HPDE6-E6E7 (cell line): ENCODE data around the gene GAPDHS.

Experiments used
- DNase-seq: peaks from one replicate; pipeline ENCODE4 v3.0.0; 2011; ENCODE audit warnings: missing footprints; ENCODE audit errors: extremely low spot score

Gene GAPDHS

DNA sequence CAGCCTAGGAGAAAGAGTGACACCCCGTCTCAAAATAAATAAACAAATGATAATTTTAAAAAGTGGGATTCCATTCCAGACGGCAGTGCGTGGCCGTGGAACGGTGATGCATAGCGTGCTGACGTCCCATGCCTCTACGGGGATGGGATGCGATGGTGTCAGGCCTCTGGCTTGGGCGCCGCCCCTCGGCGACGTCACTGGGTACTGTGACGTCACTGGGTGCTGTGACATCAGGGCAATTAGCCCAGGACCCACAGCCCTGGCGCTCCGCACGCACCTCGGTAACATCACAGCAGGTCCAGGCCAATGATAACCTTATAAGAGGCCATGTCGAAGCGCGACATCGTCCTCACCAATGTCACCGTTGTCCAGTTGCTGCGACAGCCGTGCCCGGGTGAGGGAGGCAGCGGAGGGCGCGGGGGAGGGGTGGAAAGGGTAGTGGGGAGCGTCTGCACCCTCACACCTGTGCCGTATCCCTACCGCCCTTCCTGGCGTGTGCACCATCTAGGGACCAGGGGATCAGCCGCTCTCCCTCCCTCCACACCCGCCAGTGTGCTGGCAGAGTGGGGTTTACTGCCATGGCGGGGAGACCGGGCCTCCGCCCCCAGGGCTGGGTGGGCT is at the start of gene GAPDHS:
Gene GAPDHS, plus strand, starts transcription at position 256 of the 621 bp plus-strand sequence. Its CDS starts 72 bp downstream, at position 328.
- DNase-seq: no peak

DNA sequence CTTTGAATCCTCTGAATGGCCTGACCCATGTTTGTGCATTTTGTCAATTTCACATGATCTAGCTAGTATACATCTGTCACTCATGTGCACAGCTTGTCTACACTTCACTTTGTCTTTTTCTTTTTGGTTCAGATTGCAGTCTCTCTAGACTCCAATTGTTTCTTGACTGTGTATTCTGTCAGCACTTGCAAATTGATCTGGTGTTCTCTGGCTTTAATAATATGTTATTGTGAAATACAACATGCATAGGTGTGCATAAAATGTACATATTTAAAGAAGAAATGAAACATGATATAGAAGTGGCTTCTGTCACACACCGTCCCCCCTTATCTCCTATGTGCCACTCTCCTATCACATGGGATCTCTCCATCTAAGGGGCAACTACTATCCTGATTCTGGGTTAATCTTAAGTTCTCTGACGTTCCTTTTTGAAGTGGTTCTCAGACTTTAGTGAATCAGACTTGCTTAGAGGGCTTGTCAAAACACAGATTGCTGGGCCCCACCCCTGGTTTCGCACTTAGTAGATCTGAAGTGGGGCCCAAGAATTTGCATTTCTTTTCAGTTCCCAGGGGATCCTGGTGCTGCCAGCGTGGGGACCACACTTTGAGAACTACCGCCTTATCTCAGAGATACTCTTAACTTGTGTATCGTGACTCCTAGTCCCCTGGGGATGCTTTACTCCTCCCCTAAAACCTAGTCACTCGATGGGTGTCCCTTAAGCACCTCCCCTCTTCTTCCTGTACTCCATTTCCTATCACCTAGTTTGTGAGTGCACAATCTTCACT is 48.8 kb upstream of the GAPDHS start:
- no peak for DNase-seq

DNA sequence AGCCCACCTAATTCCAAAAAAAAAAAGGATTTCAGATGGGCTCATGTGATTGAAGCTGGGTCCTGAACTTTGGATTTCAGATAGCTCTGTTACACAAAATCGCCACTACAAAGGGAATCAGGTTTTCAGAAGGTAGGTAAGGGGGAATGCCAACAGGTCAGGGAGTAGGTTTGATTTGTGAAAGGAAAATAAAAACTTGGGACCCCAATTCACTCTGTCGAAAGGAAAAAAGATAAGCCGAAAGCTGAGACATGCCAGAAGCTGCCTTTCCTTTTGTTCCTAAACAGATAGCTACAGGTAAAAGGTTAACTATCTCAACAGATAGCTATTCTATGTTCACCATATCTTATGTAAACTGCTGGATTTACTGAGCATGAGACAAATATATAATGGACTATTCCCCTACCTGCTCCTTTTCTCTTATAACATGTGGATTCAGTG is 47.0 kb upstream of the GAPDHS start:
- DNase-seq: no peak

DNA sequence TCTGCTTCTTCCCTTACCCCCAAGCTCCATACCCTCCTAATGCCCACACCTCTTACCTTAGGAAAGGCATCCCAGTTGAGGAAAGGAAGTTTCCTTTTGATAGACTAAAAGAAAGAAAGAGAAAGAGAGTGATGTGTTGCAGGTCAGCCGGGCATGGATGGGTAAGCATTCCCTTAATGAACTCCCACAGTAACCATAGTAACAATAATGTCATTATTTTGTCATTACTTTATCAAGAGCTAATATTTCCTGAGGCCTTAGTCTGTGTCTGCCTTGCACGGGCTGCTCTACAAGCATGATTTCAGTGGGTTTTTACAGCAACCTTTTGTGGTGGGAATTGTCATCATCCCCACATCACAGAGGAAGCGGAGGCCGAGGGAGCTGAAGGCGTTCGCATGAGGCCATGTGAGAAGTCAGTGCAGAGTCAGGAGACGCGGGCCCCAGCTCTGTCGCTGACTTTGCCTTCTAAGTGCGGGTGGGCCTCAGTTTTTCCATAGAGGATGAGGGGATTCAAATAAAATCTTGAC is 45.5 kb upstream of the GAPDHS start:
- no peak for DNase-seq

DNA sequence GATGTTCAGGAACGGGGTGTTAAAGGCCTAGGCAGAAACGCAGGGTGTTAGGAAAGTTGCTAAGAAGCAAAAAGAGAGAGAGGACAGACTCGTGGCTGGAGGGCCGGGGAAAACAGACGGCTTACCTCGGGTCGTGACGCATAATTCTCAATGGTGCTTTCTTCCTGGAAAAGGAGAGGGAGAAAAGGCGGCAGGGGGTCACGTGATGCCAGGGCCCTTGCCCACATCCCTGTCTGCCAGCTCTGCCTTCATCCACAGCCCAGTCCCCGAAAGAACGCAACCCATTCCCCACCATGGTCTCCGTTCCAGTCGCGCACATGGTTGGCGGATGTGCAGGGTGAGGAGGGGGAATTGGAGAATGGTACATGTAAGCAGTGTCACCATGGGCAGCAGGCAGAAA is 44.6 kb upstream of the GAPDHS start:
- DNase-seq: no peak

DNA sequence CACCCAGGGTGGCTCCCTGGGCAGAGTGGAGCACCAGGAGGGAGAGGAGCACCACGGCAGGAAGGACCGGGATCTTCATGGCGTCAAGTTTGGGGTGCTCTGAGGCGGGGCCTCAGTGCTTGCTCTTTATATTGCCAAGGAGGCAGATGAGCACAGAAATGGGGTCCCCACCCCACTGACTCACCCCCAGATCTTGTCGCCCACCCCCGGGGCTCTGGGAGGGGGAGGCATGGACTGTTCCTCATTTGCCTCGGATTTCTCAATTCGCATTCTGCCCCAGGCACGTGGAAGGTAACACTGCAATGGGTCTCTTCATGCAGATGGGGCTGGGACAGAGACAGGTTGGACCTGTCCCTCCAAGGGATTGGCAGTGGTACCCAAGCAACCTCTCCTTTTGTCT is 42.9 kb upstream of the GAPDHS start, which contains the start of gene KRTDAP:
Gene KRTDAP, minus strand, starts transcription at position 101 of the 400 bp plus-strand sequence. Its CDS starts 22 bp downstream, at position 79.
- DNase-seq: no peak

DNA sequence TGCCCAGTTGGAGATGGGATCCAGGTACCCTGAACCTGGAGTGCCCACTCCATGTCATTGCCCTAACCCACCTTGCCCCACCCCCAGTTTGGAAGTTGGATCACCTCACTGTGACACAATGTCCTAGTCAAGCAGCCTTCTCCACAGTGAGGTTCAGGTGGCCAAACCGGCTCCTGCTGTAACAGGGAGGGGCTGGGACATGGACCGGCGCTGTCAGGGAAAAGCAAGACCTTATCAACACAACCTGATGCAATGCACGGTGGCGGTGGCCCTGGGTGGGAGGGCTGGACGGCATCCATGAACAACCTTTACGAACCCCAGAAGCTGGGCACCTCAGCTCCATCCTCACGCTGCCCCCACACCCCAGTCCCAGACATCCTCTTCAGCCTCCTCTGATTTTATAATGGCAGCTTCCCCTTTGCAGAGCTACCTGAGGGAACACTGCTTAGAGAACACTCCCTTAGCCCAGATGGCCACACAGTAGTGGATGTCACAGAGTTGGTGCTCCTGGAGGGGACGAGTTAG is 41.4 kb upstream of the GAPDHS start:
- no peak for DNase-seq

DNA sequence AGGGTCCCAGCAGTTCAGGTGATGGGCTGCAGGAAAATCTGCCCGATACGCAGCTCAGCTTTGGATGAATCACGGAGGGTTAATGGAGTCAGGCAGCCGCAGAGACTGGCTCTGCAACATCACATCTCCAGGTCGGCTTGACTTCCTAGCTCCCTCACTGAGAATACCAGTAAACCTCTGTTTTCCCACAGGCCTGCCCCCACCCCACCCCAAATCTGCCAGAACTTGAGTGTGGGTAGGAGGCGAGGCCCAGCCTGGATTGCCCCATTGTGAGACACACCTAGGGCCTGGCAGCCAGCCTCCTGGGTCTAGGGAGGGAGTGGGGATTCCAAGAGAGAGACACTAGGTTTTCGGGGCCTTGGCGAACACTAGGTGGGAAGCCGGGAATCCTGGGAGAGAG is 39.3 kb upstream of the GAPDHS start:
- DNase-seq: no peak

DNA sequence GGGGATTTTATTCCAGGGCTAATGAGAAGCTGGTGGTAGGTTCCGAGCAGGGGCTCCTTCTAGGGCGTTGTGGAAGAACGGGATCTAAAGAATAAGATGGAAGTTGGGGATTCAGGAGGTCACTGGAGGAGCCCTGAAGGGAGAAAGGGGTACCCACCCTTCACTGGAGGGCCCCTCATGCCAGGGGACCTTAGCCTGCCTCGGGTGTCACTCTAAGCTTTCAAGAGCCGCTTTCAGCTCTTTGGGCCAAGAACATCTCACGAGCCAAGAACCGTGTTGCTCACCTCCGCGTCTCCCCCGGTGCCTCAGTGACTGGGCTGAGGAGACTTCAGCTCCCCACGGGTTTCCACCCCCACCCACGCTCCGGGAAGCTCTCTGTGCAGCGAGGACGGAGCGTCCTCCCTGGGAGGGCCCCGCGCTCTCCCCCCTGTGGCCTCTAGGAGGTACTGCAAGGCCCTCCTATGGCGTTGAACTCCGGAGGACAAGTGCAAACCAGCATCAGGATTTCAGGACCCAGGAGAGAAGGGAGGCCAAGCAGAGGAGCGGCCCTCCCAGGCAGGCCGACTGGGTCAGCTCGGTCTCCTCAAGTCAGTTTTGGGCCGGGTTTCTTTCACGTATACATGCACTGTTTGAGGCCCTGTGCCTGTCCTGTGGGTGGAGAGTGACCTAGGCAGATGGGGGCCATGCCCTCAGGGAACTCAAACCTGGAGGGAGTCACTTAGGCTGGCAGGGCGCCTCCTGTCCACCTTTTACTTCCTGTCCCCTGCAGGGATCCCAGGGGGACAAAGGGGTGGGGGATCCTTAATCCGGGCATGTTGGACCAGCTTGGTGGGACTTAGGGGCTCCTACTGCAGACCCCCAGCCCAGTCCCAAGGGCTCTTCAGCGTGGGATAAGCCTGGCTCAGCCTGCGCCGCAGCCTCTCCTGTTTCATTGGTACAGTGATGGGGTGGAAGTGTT is 37.9 kb upstream of the GAPDHS start:
- peak; percentile 76 for DNase-seq

DNA sequence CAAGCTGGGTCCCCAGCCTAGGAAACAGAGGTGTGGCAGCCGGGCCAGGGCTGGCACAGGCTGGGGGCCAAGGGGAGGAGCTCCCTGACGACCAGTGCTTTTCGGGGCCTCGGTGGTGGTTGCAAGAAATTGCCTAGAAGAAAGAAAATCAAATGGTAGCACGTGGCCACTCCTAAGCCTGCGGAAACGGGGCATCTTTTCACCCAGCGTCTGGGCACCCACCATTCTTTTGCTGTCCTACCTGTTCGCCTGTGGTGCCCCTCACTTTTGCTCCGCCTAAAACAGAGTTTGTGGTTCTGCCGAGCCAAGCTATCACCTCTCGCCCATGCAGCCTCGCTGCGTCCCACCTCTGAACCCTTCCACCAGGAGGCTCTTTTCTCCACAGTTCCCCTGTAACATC is 35.9 kb upstream of the GAPDHS start:
- no peak for DNase-seq

DNA sequence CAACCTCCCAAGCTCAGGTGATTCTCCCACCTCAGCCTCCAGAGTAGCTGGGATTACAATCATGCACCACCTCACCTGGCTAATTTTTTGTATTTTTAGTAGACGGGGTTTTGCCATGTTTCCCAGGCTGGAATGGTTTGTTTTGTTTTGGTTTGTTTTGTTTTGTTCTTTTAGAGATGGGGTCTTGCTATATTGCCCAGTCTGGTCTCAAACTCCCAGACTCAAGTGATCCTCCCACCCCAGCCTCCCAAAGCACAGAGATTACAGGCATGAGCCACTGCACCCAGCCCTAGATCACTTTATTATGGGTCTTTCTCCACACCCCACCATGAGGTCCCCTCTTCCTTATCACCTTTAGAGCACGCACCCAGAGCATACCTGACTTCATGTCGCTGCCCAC is 35.0 kb upstream of the GAPDHS start:
- no peak for DNase-seq

DNA sequence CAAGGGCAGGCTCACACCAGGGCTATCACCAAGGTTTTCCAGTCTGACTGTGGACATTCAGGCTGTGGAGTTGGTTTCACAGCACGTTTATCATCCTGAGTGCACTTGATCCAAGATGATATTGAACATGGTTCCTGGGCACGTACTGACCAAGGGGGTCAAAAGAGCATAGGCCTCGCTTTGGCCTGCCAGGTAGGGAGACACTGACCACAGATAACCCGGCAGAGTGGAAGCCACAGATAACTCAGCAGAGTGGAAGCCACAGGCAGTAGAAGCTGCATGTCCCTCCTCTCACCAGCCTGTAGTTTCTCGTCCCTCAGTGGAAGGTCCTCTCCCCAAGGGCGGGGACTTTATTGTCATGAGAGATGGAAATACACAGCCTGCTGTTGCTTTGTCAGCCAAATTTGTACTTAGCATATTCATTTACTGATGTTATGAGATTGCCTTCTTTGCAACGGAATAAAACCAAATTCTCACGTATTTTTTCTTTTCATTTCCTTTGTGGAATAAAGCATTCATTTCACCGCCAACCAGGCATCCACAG is 34.2 kb upstream of the GAPDHS start:
- no peak for DNase-seq

DNA sequence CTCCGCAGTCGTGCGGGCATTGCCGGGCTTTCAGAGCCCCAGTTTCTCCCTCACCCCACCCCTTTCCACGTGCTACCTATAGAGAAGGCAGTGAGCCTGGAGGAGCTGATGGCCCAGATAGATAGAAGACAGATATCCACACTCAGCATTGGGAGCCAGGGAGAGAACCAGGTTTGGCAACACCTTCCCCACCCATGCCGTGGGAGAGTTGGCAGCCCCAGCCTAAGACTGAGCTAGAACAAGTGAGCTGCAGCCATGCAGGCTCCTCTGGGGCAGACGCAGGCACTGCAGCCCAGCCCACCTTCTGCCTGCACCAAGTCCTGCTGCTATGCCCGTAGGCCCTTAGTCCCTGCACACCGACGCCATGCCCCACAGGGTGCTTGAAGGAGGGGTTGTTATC is 32.6 kb upstream of the GAPDHS start:
- DNase-seq: no peak

DNA sequence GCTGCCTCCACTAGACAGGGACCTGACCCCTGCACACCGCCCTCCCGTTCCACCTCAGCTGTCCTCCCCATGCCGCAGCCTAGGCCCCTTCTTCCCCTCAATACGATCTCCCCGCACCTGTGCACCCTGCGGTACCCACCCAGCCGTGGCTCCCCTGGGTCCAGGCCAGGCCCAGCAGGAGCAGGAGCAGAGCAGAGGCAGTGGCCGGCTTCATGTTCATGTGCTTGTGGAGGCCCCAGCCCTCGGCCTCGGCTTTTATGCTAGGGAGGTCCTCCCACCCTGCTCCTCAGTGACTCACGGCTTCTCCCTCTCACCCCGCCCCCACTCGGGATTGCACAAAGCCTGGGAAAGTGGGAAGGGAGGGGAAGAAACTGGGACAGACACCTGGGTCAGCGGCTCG is 31.6 kb upstream of the GAPDHS start:
- no peak for DNase-seq

DNA sequence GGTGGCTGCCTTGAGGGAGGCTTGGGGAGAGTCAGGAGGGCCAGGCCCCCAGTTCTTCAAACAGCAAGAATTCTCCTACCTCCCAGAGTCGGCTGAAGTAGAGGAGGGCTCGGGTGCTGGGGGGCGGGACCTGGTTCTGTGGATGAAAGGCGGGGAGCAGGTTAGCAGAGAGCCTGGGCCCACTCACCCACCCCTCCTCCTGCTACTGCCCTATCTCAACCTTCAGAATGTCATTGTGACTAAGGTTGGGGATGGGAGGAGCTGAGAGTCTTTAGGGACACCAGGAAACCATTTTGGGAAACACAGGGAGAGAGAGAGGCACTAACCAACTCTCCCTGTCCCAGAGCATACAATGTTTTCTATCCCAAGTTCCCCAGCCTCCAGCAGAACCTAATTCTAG is 30.5 kb upstream of the GAPDHS start:
- DNase-seq: no peak

DNA sequence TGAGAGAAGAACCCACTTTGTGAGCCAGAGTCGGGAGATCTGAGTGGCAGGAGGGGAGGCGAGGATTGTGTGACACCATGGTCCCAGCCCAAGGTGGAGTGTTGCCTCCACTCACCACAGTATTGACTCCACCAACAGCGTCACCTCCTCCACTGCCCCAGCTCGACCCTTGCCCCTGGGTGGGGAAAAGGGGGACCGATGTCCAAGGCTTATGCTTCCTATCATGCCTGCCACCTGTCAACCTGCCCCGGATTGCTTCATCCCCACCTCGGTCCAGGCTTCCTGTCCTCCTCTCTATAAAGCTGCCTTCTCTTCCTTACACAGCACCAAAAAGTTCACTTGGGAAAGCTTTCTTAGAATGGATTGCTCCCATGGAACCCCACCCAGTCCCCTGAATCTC is 27.2 kb upstream of the GAPDHS start:
- no peak for DNase-seq

DNA sequence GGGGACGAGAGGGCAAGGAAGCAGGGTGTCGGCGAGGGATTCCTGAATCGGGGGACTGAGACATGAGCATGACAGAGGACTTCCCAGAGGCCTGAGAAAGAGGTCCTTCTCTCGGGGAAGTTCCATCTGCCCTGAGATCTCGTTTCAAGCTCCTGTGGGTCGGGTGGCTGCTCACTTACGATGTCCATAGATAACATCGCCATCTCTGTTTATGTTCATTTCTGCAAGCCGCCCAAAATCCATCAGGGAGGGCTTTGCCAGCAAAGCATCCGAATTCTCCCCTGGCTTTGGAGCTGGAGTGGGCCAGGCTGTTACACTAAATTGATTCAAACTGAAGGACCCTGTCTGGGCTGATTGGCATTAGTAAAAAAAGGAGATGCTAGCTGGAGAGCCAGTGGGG is 25.7 kb upstream of the GAPDHS start:
- DNase-seq: no peak

DNA sequence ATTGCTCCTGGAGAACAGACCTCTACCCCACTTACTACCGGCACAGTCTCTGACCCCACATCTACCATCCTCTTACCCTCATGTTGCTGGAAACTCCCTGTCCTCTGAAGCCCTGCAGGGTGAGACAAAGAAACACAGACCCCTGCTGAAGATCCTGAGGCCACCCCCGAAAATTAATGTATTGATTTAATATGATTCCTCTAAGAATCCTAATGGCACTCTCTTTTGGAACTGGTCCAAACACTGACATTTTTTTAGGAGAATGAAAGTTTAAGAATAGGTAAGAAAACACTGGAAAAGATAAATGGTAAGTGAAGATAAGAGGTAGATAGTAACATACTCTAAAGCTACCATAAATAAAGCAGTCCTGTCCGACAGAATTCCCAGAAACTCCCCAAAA is 25.1 kb upstream of the GAPDHS start:
- no peak for DNase-seq

DNA sequence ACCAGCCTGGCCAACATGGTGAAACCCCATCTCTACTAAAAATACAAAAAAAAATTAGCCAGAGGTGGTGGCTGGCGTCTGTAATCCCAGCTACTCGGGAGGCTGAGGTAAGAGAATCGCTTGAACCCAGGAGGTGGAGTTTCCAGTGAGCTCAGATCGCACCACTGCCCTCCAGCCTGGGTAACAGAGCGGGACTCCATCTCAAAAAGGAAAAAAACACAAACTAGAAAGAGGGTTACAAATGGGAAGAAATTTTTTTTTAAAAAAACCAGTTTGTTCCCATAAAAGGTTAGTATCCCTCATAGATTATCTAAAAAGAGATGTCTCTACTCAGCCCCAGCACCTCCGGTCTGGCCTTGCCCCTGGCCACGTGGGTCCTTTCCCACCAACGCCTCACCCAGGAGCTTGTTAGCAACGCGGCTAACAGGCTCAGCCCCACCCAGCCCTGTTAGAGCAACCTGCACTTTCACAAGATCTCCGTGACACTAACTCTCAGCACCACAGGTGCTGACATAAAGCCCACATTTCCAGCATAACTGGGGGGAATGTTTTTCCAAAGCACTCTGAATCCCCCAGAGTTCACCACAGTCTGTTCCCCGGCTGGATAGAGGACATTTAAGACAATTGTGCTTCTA is 24.1 kb upstream of the GAPDHS start:
- DNase-seq: peak; percentile 72

DNA sequence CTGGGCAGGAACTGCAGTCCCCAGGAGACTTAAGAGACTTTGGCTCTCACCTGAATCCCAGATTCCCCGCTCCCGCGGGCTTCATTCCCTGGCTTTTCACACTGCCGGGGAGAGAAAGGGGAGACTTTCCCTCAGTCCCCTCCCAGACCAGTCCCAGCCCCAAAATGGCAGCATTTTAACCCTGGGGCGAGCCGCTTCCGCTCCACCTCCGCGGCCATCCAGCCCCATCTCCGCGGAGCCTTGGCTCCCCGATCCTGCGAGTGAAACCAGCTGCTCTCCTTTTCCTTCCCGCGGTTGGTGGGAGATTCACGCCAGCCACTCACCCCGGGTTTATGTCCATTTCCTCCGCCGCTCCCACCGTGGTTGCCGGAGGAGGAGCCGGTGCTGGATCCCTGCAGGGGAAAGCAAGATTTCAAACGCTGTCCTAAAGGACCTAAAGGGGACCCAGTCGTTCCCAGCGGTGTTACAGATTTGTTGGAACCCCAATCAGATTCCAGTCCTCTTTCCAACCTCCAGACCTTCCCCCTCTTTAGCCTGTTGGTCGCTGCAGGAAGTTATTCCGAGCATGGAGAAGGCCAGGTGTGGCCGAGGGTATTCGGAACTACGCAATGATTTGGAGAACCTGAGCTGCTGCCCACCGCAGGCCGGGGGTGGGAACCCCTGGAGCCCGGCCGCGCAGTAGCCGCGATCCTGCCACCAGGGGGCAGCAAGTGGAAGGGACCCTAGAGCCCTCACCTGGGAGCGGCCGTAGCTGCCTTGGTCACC is 23.2 kb upstream of the GAPDHS start:
- peak; percentile 88 for DNase-seq
